Tongue (tissue), 2 donors: ENCODE data around the gene NKX6-2. TPM values are rescaled to one million over a fixed set of nuclear protein-coding genes. Genes with fewer than 3 reads are reported as not detected.
"Not testable (repeated sequence)": the region's sequence is repeated elsewhere in the genome, so short reads cannot be mapped to it uniquely, and the experiment has no call there.

Experiments
- DNase-seq: peaks from one replicate; pipeline ENCODE4 v3.0.0-alpha.2; 2015
- total RNA-seq: library from RNA; depleted of rRNA; stranded (reverse); fragments of >200 nt; gene quantifications from one replicate; pipeline ENCODE4 v1.2.3, GENCODE V29; 2014

The NKX6-2 gene
- total RNA-seq, 1 donor from 2014 or later, result not detected

GRCh38 chr10:132754071-132754470 lies 31.9 kb downstream of the NKX6-2 start:
- no peak for DNase-seq

GRCh38 chr10:132753596-132753995 lies 32.4 kb downstream of the NKX6-2 start:
- DNase-seq, result no peak

GRCh38 chr10:132752961-132753360 lies 33.0 kb downstream of the NKX6-2 start:
- no peak for DNase-seq

GRCh38 chr10:132752378-132752777 lies 33.6 kb downstream of the NKX6-2 start:
- DNase-seq, result no peak

- no peak for DNase-seq
Observed at GRCh38 chr10:132750936-132751335, 35.0 kb downstream of the NKX6-2 start.

- DNase-seq, result no peak
Observed at GRCh38 chr10:132749371-132749795, 36.6 kb downstream of the NKX6-2 start.

- no peak for DNase-seq
Observed at GRCh38 chr10:132748545-132749370, 37.2 kb downstream of the NKX6-2 start.

- no peak for DNase-seq
Observed at GRCh38 chr10:132748135-132748534, 37.8 kb downstream of the NKX6-2 start.

GRCh38 chr10:132746801-132747625 lies 38.9 kb downstream of the NKX6-2 start:
- DNase-seq, result no peak

GRCh38 chr10:132746386-132746785 lies 39.6 kb downstream of the NKX6-2 start:
- no peak for DNase-seq

- DNase-seq, result no peak
Observed at GRCh38 chr10:132745971-132746370, 40.0 kb downstream of the NKX6-2 start.

GRCh38 chr10:132745511-132745910 lies 40.4 kb downstream of the NKX6-2 start:
- DNase-seq, result no peak

- DNase-seq, result no peak
Observed at GRCh38 chr10:132744839-132745238, 41.1 kb downstream of the NKX6-2 start.

GRCh38 chr10:132743925-132744490 lies 41.9 kb downstream of the NKX6-2 start:
- no peak for DNase-seq

- DNase-seq, result not testable (repeated sequence)
Observed at GRCh38 chr10:132743196-132743924, 42.6 kb downstream of the NKX6-2 start.

GRCh38 chr10:132742837-132743194 lies 43.1 kb downstream of the NKX6-2 start:
- no peak for DNase-seq

GRCh38 chr10:132742167-132742836 lies 43.6 kb downstream of the NKX6-2 start:
- no peak for DNase-seq

- DNase-seq, result no peak
Observed at GRCh38 chr10:132740588-132740987, 45.4 kb downstream of the NKX6-2 start.

- peak; percentile 30 for DNase-seq
Observed at GRCh38 chr10:132739225-132739613, 46.7 kb downstream of the NKX6-2 start.

- no peak for DNase-seq
Observed at GRCh38 chr10:132738454-132739224, 47.3 kb downstream of the NKX6-2 start.
